ENCODE measurements around the gene USP24. TPM values are rescaled to one million over a fixed set of nuclear protein-coding genes. Genes with fewer than 3 reads are reported as not detected.

The USP24 gene
- total RNA-seq, 2 donors from 2014 or later: 31.8 to 34.9 TPM

GRCh38 chr1:55049914-55050278, 165.3 kb downstream of the USP24 start:
- no peak overlapping the region for H3K4me3 ChIP-seq
- no peaks in the 10 kb centered on the region for H3K9me3 ChIP-seq
- H3K9ac ChIP-seq (ENCODE audit: low read depth in 2 of 2, low read length in 2 of 2): no peak overlapping the region
- no peak overlapping the region for H3K27ac ChIP-seq
- TF ChIP-seq CTCF (IDR thresholded peaks at IDR 0.05): no peak
- DNase-seq: no peak
- H3K36me3 ChIP-seq: no peaks in the 10 kb centered on the region
- intact Hi-C loops (cut with DNase I): no loop called here
- no peaks in the 10 kb centered on the region for H3K4me1 ChIP-seq
- no peaks in the 10 kb centered on the region for H3K27me3 ChIP-seq

GRCh38 chr1:55049271-55049913, 165.8 kb downstream of the USP24 start:
- intact Hi-C loops (cut with DNase I): no loop called here
- Histone ChIP-seq H3K27me3 (no peaks in the 10 kb centered on the region), H3K4me1 (no peaks in the 10 kb centered on the region), H3K36me3 (no peaks in the 10 kb centered on the region), H3K27ac (no peak overlapping the region), H3K9ac (ENCODE audit: low read depth in 2 of 2, low read length in 2 of 2) (no peak overlapping the region), H3K9me3 (no peaks in the 10 kb centered on the region), H3K4me3 (no peak overlapping the region)
- no peak for TF ChIP-seq CTCF (IDR thresholded peaks at IDR 0.05)
- no peak for DNase-seq

DNA sequence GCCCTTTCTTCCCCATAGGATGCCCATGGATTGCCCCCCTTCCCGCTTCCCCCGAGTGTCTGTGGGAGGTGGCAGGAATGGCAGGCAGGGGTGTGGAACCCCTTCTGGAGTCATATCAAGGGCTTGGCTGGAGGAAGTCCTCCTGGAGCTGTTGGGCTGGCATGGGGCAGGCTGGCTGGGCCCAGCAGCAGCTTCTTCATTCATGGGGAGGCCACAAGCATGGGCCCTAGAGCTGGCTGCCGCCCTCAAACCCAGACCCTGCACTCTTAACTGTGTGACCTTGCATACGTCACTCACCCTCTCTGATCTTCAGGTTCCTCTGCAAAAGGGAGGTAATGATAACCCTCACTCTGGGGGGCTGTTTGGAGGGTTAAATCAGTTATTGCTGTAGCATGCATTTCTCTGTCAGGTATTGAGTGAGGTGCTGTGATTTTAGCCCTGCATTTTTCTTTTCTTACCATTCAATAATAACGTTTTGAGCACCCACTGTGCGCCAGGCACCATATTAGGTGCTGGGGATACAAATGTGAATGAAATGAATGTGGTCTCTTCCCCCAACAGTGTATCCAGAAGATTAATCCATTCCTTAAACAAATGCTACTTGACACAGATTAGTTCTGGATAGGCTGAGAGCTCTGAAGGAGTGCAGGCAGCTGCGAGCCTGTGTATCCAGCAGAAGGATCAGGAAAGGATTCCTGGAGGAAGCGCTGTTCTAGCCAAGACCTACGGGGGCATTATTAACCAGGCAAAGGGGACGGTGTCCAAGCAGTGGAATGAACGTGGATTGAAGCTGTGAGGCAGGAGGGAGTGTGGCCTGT, 166.5 kb downstream of the USP24 start:
- Histone ChIP-seq H3K9ac (ENCODE audit: low read depth in 2 of 2, low read length in 2 of 2) (no peak overlapping the region), H3K27me3 (no peaks in the 10 kb centered on the region), H3K4me1 (no peaks in the 10 kb centered on the region), H3K4me3 (no peak overlapping the region), H3K27ac (no peak overlapping the region), H3K36me3 (no peaks in the 10 kb centered on the region), H3K9me3 (no peaks in the 10 kb centered on the region)
- no peak for DNase-seq
- intact Hi-C loops (cut with DNase I): no loop called here
- no peak for TF ChIP-seq CTCF (IDR thresholded peaks at IDR 0.05)

DNA sequence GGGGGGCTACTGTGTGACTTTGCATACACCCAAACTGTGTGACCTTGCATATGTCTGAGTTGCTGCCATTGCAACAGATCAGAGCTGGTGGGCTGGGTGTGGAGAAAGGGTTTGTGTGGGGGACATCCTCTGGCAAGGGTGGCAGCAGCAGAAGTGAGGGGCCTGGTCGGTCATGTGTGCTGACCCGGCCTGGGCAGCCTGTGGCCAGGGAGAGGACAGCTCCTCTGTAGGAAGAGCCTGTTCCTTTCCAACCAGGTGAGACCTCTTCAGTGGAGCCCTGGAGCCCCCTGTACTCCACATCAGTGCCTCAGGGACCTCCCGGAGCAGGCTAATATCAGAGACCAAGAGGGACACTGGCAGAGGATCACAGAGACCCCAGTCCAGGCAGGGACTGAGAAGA, 167.6 kb downstream of the USP24 start:
- no peak overlapping the region for H3K9ac ChIP-seq (ENCODE audit: low read depth in 2 of 2, low read length in 2 of 2)
- no peak for TF ChIP-seq CTCF (IDR thresholded peaks at IDR 0.05)
- H3K27me3 ChIP-seq: no peaks in the 10 kb centered on the region
- no peak overlapping the region for H3K4me3 ChIP-seq
- DNase-seq: no peak
- H3K36me3 ChIP-seq: no peaks in the 10 kb centered on the region
- no peak overlapping the region for H3K27ac ChIP-seq
- intact Hi-C loops (cut with DNase I): no loop called here
- H3K4me1 ChIP-seq: no peaks in the 10 kb centered on the region
- no peaks in the 10 kb centered on the region for H3K9me3 ChIP-seq

GRCh38 chr1:55046871-55047270, 168.3 kb downstream of the USP24 start:
- Histone ChIP-seq H3K27me3 (no peaks in the 10 kb centered on the region), H3K4me3 (no peak overlapping the region), H3K36me3 (no peaks in the 10 kb centered on the region), H3K9me3 (no peaks in the 10 kb centered on the region), H3K4me1 (no peaks in the 10 kb centered on the region), H3K9ac (ENCODE audit: low read depth in 2 of 2, low read length in 2 of 2) (no peak overlapping the region), H3K27ac (no peak overlapping the region)
- DNase-seq: no peak
- intact Hi-C loops (cut with DNase I): no loop called here
- no peak for TF ChIP-seq CTCF (IDR thresholded peaks at IDR 0.05)

Data from colonic mucosa (tissue), 4 donors.